ENCODE measurements around the gene DENND4C.
"Not testable (repeated sequence)": the region's sequence is repeated elsewhere in the genome, so short reads cannot be mapped to it uniquely, and the experiment has no call there.

GRCh38 chr9:19265602-19266001 lies 35.1 kb downstream of the DENND4C start:
- not testable (repeated sequence) for TF ChIP-seq CTCF (IDR thresholded peaks at IDR 0.05); ZFX (IDR thresholded peaks at IDR 0.05; ENCODE audit: borderline replicate concordance)

Data from 22Rv1 (cell line).